K562 (cell line): ENCODE data around the gene VPS9D1. TPM values are rescaled to one million over a fixed set of nuclear protein-coding genes. Genes with fewer than 3 reads are reported as not detected.

ENCODE experiments used
- CBFA2T3 ChIP-seq: fragments of 450-650 bp; IDR thresholded peaks from 2 replicates; pipeline ENCODE4 v1.6.1; 2017
- ELF2 ChIP-seq: fragments of 250-450 bp; sonication (Bioruptor Pico); IDR thresholded peaks from 2 replicates; pipeline ENCODE4 v1.5.0; 2021; ENCODE audit warnings: mild to moderate bottlenecking
- GTF2E2 ChIP-seq: fragments of 200-800 bp; sonication (Bioruptor generic); IDR thresholded peaks from 2 replicates; pipeline ENCODE4 v1.6.1; 2016; ENCODE audit warnings: missing genetic modification characterization, missing compliant biosample characterization
- SIN3A ChIP-seq, 2 experiments: fragments of 150-350 bp in 1 of 2; IDR thresholded peaks; 2 replicates each; pipeline ENCODE4 v1.6.1; 2011 to 2016; ENCODE audit warnings: borderline replicate concordance in 2 of 2, low read depth in 2 of 2, low read length in 2 of 2, mild to moderate bottlenecking in 2 of 2, moderate library complexity in 2 of 2; ENCODE audit not compliant: control insufficient read depth in 1 of 2
- SIN3B ChIP-seq: fragments of 450-650 bp; IDR thresholded peaks from 2 replicates; pipeline ENCODE4 v1.6.1; 2017; ENCODE audit warnings: low read depth, mild to moderate bottlenecking, moderate library complexity
- ZNF354B ChIP-seq: fragments of 250-450 bp; sonication (Bioruptor Pico); IDR thresholded peaks from 2 replicates; pipeline ENCODE4 v1.4.0; 2020
- ZNF384 ChIP-seq: IDR thresholded peaks from 2 replicates; pipeline ENCODE4 v1.6.1; 2012; ENCODE audit warnings: low read depth, low read length, improper control_type of control experiment
- ZNF507 ChIP-seq: conservative IDR thresholded peaks from 2 replicates; pipeline ENCODE4 v1.6.1; 2017; ENCODE audit warnings: missing genetic modification characterization, missing compliant biosample characterization
- ZNF57 ChIP-seq: fragments of 450-650 bp; formaldehyde crosslinking; IDR thresholded peaks from 2 replicates; pipeline ENCODE4 v1.4.0; 2020; ENCODE audit warnings: mild to moderate bottlenecking, moderate library complexity
- polyA plus RNA-seq, 8 experiments: library from polyadenylated mRNA; depleted of rRNA in 4 of 8; stranded (reverse) in 5 of 8; unstranded in 3 of 8; fragments of >200 nt; fragmentation: Nextera tagmentation in 2 of 8; fragmentation: Illumina TruSeq in 1 of 8; extraction: Ambion mirVana in 2 of 8; extraction: Trizol in 1 of 8; gene quantifications; 2 replicates each; pipeline versions ENCODE4 v1.2.1 to v1.2.3, GENCODE V29; 2011 to 2014; ENCODE audit warnings: inconsistent platforms in 1 of 8, missing spikeins in 1 of 8
- total RNA-seq, 7 experiments: library from RNA; depleted of rRNA in 6 of 7; stranded (reverse); fragments of >200 nt in 6 of 7; fragmentation: Illumina TruSeq in 2 of 7; extraction: Trizol in 2 of 7; gene quantifications; 2 replicates each; pipeline versions ENCODE4 v1.2.1 to v1.2.3, GENCODE V29; 2011 to 2021; ENCODE audit warnings: low replicate concordance in 1 of 7
- TF ChIP-seq, protein P1 (sequence below): fragments of 450-650 bp; IDR thresholded peaks from 2 replicates; pipeline ENCODE4 v1.6.1; 2018; ENCODE audit not compliant: partially characterized antibody
- TF ChIP-seq, protein P2 (sequence below): fragments of 250-450 bp; sonication (Bioruptor Pico); IDR thresholded peaks from 2 replicates; pipeline ENCODE4 v1.4.0; 2020
- TF ChIP-seq, protein P3 (sequence below): fragments of 450-650 bp; formaldehyde crosslinking; IDR thresholded peaks from 2 replicates; pipeline ENCODE4 v1.4.0; 2020; ENCODE audit warnings: mild to moderate bottlenecking, moderate library complexity
- TF ChIP-seq, protein P4 (sequence below), 2 experiments: fragments of 150-350 bp in 1 of 2; IDR thresholded peaks; 2 replicates each; pipeline ENCODE4 v1.6.1; 2012 to 2016; ENCODE audit warnings: low read depth in 2 of 2, low read length in 2 of 2, mild to moderate bottlenecking in 1 of 2, moderate library complexity in 1 of 2

The VPS9D1 gene
- total and polyA plus RNA-seq, 9 of the 15 experiments (the other 6 are each of a cell fraction or from before 2014, with no cell fraction given), result 0.33 to 3.1 (median 1.1) TPM

DNA sequence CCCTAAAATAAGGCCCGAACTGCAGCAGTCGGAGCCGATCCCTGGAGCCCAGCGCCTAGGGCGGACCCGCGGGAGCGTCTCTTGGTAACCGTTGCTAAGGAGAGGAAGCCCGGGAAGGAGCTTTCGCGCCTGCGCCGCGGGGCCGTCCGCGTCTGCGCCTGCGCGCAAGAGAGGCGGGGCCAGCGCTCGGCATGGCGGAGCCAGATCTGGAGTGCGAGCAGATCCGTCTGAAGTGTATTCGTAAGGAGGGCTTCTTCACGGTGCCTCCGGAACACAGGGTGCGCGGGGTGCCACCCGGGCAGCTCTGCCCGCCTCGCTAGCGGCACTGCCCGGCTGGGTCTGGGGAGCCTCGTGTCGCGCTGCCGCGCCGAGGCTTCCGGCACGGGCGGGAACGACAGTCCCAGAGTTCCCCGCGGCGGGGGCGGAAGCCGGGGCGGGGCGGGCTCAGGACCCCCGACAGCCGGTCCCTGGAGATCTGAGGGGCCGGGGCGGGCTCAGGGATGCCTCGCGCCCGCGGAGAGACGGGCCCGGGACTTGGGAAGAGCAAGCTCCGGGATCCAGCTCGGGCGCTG is 34.1 kb downstream of the VPS9D1 start, which contains the start of gene CDK10 (continued):
- TF ChIP-seq, protein P1, sequence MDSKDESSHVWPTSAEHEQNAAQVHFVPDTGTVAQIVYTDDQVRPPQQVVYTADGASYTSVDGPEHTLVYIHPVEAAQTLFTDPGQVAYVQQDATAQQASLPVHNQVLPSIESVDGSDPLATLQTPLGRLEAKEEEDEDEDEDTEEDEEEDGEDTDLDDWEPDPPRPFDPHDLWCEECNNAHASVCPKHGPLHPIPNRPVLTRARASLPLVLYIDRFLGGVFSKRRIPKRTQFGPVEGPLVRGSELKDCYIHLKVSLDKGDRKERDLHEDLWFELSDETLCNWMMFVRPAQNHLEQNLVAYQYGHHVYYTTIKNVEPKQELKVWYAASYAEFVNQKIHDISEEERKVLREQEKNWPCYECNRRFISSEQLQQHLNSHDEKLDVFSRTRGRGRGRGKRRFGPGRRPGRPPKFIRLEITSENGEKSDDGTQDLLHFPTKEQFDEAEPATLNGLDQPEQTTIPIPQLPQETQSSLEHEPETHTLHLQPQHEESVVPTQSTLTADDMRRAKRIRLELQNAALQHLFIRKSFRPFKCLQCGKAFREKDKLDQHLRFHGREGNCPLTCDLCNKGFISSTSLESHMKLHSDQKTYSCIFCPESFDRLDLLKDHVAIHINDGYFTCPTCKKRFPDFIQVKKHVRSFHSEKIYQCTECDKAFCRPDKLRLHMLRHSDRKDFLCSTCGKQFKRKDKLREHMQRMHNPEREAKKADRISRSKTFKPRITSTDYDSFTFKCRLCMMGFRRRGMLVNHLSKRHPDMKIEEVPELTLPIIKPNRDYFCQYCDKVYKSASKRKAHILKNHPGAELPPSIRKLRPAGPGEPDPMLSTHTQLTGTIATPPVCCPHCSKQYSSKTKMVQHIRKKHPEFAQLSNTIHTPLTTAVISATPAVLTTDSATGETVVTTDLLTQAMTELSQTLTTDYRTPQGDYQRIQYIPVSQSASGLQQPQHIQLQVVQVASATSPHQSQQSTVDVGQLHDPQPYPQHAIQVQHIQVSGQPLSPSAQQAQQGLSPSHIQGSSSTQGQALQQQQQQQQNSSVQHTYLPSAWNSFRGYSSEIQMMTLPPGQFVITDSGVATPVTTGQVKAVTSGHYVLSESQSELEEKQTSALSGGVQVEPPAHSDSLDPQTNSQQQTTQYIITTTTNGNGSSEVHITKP, result no peak
- TF ChIP-seq ZNF354B (CRISPR knock-in tag) (no peak), GTF2E2 (tag) (no peak), CBFA2T3 (no peak), ELF2 (peak; percentile 78), SIN3A (IDR thresholded peaks at IDR 0.05; ENCODE audit: borderline replicate concordance in 2 of 2, control insufficient read depth in 1 of 2, low read depth in 2 of 2, low read length in 2 of 2) (peak in 1 of 2 experiments; percentile 59; a peak in 2 of 4 replicates), ZNF507 (tag) (no peak), SIN3B (peak; percentile 94), ZNF57 (CRISPR knock-in tag) (no peak), ZNF384 (no peak)
- TF ChIP-seq, protein P2, sequence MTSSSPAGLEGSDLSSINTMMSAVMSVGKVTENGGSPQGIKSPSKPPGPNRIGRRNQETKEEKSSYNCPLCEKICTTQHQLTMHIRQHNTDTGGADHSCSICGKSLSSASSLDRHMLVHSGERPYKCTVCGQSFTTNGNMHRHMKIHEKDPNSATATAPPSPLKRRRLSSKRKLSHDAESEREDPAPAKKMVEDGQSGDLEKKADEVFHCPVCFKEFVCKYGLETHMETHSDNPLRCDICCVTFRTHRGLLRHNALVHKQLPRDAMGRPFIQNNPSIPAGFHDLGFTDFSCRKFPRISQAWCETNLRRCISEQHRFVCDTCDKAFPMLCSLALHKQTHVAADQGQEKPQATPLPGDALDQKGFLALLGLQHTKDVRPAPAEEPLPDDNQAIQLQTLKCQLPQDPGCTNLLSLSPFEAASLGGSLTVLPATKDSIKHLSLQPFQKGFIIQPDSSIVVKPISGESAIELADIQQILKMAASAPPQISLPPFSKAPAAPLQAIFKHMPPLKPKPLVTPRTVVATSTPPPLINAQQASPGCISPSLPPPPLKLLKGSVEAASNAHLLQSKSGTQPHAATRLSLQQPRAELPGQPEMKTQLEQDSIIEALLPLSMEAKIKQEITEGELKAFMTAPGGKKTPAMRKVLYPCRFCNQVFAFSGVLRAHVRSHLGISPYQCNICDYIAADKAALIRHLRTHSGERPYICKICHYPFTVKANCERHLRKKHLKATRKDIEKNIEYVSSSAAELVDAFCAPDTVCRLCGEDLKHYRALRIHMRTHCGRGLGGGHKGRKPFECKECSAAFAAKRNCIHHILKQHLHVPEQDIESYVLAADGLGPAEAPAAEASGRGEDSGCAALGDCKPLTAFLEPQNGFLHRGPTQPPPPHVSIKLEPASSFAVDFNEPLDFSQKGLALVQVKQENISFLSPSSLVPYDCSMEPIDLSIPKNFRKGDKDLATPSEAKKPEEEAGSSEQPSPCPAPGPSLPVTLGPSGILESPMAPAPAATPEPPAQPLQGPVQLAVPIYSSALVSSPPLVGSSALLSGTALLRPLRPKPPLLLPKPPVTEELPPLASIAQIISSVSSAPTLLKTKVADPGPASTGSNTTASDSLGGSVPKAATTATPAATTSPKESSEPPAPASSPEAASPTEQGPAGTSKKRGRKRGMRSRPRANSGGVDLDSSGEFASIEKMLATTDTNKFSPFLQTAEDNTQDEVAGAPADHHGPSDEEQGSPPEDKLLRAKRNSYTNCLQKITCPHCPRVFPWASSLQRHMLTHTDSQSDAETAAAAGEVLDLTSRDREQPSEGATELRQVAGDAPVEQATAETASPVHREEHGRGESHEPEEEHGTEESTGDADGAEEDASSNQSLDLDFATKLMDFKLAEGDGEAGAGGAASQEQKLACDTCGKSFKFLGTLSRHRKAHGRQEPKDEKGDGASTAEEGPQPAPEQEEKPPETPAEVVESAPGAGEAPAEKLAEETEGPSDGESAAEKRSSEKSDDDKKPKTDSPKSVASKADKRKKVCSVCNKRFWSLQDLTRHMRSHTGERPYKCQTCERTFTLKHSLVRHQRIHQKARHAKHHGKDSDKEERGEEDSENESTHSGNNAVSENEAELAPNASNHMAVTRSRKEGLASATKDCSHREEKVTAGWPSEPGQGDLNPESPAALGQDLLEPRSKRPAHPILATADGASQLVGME (CRISPR knock-in tag), result no peak
- TF ChIP-seq, protein P3, sequence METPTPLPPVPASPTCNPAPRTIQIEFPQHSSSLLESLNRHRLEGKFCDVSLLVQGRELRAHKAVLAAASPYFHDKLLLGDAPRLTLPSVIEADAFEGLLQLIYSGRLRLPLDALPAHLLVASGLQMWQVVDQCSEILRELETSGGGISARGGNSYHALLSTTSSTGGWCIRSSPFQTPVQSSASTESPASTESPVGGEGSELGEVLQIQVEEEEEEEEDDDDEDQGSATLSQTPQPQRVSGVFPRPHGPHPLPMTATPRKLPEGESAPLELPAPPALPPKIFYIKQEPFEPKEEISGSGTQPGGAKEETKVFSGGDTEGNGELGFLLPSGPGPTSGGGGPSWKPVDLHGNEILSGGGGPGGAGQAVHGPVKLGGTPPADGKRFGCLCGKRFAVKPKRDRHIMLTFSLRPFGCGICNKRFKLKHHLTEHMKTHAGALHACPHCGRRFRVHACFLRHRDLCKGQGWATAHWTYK (CRISPR knock-in tag), result 0 out of 2 replicates have a peak, but pooled peaks have one; percentile 51
- TF ChIP-seq, protein P4, sequence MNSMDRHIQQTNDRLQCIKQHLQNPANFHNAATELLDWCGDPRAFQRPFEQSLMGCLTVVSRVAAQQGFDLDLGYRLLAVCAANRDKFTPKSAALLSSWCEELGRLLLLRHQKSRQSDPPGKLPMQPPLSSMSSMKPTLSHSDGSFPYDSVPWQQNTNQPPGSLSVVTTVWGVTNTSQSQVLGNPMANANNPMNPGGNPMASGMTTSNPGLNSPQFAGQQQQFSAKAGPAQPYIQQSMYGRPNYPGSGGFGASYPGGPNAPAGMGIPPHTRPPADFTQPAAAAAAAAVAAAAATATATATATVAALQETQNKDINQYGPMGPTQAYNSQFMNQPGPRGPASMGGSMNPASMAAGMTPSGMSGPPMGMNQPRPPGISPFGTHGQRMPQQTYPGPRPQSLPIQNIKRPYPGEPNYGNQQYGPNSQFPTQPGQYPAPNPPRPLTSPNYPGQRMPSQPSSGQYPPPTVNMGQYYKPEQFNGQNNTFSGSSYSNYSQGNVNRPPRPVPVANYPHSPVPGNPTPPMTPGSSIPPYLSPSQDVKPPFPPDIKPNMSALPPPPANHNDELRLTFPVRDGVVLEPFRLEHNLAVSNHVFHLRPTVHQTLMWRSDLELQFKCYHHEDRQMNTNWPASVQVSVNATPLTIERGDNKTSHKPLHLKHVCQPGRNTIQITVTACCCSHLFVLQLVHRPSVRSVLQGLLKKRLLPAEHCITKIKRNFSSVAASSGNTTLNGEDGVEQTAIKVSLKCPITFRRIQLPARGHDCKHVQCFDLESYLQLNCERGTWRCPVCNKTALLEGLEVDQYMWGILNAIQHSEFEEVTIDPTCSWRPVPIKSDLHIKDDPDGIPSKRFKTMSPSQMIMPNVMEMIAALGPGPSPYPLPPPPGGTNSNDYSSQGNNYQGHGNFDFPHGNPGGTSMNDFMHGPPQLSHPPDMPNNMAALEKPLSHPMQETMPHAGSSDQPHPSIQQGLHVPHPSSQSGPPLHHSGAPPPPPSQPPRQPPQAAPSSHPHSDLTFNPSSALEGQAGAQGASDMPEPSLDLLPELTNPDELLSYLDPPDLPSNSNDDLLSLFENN (IDR thresholded peaks at IDR 0.05; ENCODE audit: low read depth in 2 of 2, low read length in 2 of 2), result 0 out of 4 replicates have a peak, but pooled peaks of 1 of the 2 experiments have one; percentile 19
